HG03196 (cell line): ENCODE measurements around the gene PIK3R2.
A peak's percentile ranks its signal among the peaks of the same experiment; 100 is the strongest.
"Not testable (repeated sequence)": the region's sequence is repeated elsewhere in the genome, so short reads cannot be mapped to it uniquely, and the experiment has no call there.

Experiments used
- ATAC-seq: cut with Tn5 transposase; IDR thresholded peaks from one replicate; pipeline ENCODE4 v1.9.1; 2021; ENCODE audit not compliant: unreplicated experiment

Gene PIK3R2

DNA sequence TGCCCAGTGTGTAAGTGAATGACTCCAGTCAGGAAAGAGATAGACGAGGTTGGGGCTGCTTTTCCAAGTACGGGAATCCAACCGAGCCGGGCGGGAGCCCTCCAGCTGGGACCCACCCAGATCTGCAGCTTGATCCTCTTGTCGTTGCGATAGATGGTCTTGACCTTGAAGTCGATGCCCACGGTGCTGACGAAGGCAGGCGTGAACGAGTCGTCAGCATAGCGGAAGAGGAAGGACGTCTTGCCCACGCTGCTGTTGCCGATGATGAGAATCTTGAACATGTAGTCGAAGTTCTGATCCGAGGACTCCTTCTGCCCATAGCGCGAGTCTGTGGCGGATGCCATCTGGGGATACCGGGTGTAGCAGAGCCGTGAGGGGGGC, 49.4 kb downstream of the PIK3R2 start:
- no peak for ATAC-seq

DNA sequence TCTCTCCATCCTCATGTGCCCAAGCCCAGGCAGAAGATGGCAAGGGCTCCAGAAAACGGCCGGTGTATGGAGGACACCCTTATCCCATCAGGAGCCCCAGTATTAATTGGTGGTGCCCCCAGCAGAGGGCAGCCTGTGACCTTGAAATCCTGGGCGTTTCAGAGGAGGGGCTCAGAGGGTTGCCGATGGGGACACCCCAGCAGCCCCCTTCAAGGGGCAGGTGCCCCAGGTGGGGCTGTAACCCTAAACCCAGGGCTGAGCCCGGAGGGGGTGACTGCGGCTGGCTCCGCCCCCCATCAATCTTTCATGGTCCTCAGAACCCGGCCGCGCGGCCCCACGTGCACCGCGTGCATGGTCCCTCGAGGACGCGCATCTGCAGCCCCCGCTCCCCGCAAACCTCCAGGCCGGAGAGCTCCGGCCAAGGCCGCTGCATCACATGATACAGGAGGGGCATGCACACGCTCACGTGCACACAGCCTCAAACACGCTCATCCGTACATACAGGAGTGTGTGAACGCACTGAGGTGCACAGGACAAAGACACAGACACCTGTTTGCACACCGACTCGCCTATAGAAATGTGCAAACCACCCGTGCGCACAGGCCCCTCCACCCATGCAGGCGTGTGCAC, 49.9 kb downstream of the PIK3R2 start:
- no peak for ATAC-seq

DNA sequence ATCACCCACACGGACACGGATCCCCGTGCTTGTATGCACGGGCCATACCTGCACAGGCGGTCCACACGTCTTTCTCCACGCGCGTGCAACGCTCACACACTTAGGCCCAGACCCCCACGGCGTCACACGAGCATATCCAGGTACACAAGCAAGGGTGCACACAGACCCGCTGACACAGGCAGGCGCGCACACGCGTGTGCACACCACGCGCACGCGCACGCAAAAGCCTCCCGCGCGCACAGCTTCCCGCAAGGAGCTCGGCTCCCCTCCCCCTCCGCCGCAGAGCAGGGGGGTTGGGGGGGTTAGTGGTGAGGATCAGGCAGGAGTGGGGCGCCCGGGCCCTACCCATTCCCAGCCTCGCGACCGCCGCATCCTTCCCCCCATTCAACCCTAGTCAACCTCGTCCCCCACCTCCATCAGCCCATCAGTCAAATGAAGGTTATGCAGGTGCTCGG, 50.5 kb downstream of the PIK3R2 start:
- no peak for ATAC-seq

DNA sequence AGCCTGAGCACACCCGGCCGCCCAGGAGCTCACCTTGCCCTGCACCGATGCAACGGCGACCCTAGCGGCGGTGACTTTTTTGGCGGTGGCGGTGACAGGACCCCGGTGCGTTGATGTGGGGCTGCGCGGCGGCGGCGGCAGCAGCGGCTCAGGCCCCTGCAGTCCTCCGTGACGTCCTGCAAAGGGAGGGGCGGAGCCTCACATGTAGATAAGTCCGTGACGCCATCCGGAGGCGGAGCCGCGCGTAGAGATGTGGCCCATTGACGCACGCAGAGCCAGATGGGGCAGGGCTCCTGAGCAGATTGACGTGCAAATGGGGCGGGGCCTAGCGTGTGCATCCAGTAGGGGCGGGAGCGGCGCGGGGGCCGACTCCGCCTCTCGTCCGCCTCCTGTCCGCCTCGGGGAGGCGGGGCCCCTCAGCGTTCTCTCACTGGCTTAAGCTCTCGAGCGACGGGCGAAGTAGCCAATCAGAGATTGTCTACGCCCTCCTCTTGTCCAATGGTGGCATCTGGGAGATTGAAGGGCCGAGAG, 51.0 kb downstream of the PIK3R2 start, which contains the start of gene RAB3A:
TSS of gene RAB3A (minus strand) at position 180 of the 531 bp plus-strand sequence. CDS start 1,302 bp downstream, outside the sequence.
- peak; percentile 87 for ATAC-seq

DNA sequence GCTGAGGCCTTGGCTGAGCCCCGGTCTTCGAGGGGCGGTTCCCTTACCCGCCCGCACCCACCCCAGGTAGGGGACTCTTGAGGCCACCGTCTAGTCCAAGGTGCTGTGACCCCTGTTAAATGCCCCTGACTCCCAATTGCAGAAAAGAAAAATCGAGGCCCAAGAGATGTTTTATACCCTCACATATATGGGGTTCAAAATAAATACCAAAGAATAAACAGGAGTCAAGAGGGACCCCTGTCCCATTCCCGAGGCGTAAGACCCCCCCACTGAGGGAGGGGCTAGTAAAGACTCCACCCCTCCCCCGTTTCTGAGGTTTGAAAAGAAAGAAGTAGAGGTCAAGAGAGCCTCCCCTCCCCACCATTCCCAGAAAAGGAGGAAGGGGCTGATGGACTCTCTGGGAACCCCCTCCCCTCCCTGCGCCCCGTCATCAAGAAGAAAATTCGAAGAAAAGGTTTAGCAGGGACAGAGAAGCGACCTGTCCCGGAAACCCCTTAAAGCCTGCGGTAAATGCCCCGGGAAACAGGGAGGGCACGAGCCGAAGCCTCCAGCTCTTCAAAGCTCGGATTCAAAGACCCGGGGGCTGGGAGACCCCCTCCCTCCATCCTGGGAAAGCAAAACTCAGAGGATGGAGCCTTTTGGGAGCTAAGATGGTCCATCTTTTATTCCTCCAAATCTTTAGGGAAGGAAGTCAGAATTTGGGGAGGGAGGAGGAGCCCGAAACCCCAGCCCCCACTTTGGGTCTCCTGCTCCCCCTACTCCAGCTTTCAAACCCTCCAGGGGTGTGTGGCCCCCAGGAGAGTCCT, 51.6 kb downstream of the PIK3R2 start:
- ATAC-seq: peak; percentile 7

DNA sequence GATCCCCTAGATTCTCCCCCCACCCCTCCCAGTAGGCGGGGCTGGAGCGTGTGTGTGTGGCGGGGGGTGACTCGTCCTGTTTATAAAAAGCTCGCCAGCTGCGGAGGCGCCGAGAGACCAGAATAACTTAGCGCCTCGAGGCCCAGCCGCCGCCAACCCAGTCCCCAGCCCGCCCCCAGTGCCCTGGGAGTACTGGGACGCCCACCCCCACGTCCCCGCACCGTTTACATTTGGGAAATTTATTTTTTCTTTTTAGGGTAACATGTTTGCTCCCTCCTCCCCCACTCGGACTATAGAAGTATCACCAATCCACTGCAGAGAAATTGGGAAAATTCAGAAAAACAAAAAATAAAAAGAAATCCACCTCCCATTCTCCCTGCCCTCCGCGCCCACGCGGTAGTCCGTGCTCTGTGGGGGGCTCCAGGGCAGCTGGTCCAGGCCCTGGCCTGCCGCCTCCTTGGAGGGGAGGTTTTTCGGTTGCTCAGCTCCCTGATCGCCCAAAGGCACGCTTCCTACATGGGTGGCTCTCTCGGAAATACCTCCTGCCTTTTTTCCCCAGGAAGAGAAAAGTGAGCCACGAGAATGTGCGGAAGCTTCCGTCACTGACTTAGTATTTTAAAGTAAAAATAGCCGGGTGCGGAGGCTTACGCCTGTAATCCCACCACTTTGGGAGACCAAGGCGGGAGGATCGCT, 52.4 kb downstream of the PIK3R2 start:
- no peak for ATAC-seq

DNA sequence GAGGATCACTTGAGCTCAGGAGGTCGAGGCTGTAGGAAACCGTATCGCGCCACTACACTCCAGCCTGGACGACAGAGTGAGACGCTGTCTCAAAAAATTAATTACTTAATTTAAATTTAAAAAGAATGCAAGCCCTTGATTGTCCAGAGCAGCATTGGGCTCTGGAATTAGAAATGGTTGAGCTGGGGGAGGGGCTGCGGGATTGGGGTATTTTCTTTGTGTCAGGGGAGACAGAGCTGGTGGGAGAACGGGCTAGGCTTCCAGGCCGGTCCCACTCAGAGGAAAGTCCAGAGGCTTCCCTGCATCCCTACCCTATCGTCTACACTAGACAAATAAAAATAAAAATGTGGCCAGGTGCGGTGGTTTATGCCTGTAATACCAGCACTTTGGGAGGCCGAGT, 53.1 kb downstream of the PIK3R2 start:
- ATAC-seq: no peak

DNA sequence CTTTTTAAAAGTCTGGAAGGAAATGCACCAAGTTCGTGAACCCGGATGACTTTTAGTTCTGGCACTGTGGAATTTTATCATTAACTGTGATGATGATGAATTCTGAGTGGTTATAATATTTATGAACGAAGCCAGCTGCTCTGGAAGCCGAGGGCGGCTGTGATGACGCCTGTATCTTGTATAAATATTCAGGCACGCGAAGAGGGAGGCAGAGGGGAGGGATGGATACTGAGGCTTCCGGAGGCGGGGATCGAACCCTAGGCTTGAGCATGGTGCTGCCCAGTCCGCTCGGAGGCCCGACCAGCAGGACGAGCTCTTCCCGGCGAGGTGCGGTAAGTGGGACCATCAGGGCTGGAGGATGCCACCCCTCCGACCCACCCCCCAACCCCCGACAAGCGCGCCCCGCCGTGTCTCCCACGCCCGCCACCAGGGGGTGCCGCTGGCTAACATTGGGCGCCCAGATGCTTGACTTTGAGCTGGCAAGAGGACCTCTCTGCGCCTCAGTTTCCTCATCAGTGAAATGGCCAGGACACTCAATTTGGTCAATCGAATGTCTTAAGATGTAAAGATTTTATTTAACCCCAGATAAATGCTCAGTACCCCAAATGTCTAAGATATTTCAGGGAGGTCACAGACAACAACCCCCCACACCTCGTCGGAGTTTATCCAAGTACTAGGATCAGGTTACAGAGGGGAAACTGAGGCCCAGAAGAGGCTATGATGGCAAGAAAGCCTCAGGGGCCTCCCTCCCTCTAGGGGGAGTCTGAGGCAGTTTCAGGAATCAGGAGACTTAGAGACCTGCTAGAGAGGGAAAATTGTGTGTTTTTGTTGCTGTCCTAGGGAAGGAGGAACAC, 55.4 kb downstream of the PIK3R2 start:
- no peak for ATAC-seq

DNA sequence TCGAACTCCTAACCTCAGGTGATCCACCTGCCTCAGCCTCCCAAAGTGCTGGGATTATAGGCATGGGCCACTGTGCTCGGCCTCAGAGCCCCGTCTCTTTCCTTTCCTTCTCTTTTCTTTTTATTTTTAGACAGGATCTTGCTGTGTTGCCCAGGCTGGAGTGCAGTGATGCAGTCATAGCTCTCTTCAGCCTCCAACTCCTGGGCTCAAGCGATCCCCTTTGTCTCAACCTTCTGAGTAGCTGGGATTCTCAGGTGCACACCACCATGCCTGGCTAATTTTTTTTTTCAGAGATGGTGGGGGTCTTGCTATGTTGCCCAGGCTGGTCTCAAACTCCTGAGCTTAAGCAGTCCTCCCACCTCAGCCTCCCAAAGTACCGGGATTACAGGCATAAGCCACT, 56.9 kb downstream of the PIK3R2 start:
- ATAC-seq: not testable (repeated sequence)

DNA sequence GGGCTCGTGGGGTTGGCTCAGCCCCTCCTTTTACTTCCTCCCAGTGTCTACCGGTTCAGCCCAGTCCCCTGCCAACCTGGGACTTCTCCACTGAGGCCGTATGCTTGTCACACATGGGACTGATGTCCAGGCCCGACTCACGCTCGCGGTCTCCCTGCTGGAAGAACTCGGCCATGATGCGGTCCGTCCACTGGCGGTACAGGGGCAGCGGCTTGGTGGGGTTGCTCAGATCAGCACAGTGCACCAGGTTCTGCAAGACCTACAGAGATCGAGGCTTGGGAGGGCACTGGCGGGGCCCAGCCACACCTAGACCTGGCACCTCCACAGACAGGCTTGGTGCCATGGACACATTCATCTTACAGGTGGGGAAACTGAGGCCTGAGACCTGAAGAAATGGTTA, 58.7 kb downstream of the PIK3R2 start:
- no peak for ATAC-seq

DNA sequence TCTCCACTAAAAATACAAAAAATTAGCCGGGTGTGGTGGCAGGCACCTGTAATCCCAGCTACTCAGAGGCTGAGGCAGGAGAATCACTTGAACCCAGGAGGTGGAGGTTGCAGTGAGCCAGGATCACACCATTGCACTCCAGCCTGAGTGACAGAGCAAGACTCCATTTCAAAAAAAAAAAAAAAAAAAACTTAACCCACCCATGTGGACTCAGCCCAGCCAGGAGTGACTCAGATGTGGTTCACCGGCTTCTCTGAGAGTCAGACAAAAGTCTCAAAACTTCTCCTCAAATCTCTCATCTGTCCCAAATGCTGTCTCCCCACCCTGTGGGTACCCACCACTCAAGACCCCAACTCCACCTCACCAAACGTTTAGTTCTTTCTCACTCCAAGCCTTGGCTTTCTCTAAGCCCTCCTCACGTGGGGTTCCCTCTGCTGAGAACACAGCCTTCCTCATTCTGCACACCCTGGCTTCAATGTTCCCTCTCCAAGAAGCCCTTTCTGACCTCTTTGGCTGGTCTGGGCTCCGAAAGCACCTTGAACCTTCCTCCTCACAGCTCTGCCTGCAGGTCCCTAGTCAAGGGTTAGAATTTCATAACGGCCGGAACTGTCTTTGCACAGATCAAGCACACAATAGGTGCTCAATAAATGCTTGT, 61.9 kb downstream of the PIK3R2 start:
- no peak for ATAC-seq

DNA sequence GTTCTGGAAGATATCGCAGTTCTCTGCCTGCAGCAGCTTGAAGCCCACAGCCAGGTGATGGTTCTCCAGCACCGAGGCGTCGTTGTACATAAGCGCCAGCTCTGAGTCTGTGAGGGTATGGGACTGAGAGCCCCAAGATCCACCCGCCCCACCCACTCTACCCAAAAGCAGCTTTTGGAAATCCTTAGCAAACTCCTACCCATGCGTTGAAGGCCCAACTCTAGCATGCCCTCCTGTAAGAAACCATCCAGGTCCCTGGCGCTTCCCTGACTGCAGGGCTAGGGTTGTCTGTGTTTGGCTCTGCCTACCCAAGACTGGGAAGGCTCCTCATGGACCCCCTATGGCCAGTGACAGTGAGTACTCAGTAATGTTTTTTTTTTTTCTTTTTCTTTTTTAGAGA, 63.8 kb downstream of the PIK3R2 start:
- ATAC-seq: no peak

DNA sequence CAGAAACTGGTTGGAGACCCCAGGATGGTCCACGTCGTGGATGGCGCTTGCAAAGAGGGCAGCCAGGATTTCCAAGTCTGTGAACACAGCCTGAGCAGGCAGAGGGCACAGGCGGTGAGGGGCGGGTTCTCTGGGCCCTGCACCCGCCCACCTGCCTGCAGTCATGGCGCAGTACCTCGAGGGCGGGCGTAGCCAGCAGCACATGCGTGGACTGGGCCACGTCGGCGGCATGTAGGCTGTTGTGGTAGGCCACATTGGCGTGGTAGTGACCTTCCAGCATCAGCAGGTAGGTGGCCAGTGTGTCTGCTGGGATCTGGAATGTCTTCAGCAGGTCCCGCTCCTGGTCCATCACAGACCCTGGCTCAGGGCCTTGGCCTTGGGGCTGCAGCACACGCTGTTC, 65.2 kb downstream of the PIK3R2 start:
- no peak for ATAC-seq

DNA sequence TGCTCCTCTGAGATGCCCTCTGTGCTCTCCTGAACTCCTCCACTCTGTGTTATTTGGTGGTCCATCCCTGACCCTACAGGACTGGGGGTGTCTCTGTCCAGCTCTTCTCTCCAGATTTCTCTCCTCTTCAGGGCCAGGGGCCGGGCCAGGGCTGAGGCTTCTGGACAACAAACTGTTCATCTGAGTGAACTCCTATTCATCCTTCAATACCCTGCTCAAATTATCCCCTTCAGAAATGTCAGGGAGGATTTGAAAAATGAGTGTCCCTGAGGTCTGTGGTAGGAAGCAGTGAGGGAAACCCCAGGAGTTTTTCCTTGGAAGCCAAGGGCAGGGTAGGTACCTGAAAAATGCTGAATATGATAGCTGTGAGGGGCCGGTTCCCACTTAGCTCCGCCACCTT, 65.6 kb downstream of the PIK3R2 start:
- no peak for ATAC-seq
